Stimulated activated naive CD4-positive, alpha-beta T cell (primary cell): ENCODE data around the gene OAT.
A peak's percentile ranks its signal among the peaks of the same experiment; 100 is the strongest.
"Not testable (repeated sequence)": the region's sequence is repeated elsewhere in the genome, so short reads cannot be mapped to it uniquely, and the experiment has no call there.

Experiments used
- DNase-seq, 6 experiments: peaks; one replicate each; lab custom pipeline; 2025; lab: John Stamatoyannopoulos, UW

OAT gene

DNA sequence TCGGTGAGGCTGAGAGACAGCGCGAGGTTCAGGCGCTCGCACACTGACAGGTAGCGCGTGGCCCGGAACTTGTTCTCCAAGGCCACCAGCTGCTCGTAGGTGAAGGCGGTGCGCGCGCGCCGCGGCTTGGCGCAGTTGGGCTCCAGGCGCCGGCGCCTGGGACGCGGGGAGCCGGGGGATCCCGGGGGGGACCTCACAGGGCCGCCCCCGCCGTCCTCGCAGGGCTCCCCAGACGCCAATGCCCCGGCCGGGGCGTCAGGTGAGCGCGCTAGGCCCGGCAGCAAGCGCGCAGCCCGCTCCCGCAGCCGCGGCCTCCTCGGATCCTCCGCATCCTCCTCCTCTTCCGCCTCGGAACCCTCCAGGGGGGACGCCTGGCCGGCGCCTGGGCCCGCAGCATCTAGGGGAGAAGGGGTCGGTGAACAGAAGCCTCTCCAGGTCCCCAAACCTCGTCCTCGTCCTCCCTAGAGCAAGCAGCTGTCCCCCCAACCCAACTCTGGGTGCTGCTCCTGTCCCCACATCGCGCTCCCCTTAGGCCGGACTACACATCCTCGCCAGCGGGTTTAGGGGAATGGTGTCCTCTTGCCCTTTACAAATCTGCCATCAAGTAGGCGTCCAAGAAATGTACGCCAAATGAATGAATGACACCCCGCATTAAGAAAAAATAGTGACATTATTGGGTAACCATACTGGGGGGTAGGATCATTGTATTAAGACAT lies 29.2 kb upstream of the OAT start:
- DNase-seq: no peak

DNA sequence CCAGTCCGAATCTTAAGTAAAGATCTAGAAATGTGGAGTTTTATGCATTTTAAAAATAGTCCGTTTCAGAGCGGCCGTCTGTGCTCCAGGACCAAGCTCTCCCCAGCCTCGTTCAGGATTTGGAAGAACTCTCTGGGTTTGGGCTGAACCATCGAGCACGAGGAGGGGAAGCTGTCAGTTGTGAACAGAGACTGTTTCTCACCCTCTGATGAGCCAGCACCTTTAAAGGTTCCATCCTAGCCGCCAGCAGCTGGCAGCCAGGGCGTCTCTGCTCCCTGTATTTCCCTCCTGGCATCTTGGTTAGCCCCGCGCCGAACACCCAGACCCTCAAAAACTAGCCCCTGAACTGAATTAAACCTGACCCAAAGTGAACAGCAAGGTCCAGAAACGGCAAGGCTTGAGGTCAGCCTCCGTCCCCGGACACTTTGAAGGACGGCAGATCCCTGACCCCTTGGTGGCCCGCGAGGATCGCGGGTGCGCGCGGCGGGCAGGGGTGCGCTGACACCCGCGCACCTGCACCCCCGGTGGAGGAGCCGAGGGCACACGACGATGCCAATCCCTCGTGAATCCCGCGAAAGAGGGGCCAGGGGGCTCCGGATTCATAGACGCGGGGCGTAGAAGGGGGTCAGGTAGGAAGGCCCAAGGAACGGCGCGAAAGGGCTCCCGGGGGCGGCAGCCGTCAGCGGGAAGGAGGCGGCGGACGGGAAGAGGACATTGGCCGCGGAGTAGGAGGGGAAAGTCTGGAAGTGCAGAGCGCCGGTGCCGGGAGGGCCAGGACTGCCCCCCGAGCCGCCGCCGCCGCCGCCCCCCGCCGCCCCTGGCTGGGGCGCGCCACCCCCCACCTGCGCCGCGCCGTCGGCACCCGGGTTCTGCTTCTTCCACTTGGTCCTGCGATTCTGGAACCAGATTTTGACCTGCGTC lies 28.4 kb upstream of the OAT start:
- DNase-seq: no peak

DNA sequence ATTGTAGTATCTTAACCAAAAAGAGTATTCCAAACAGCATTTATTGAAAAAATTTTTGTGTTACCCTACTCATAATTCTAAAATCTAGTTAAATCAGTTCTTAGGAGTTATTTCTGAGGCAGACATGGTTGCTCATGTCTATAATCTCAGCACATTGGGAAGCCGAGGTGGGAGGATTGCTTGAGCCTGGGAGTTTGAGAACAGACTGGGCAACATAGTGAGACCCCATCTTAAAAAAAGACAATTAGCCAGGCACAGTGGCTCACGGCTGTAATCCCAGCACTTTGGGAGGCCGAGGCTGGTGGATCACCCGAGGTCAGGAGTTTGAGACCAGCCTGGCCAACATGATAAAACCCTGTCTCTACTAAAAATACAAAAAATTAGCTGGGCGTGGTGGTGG lies 23.0 kb upstream of the OAT start:
- not testable (repeated sequence) for DNase-seq

DNA sequence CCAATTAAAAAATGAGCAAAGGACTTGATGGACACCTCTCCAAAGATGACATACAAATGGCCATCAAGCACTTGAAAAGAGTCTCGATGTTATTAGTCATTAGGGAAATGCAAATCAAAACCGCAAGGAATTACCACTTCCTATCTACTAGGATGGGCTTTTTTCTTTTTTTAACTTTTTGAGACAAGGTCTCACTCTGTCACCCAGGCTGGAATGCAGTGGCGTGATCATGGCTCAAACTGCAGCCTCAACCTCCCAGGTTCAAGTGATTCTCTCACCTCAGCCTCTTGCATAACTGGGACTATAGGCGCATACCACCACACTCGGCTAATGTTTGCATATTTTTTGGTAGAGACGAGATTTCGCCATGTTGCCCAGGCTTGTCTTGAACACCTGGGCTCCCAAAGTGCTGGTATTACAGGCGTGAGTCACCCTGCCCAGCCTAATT lies 17.5 kb upstream of the OAT start:
- DNase-seq: no peak

DNA sequence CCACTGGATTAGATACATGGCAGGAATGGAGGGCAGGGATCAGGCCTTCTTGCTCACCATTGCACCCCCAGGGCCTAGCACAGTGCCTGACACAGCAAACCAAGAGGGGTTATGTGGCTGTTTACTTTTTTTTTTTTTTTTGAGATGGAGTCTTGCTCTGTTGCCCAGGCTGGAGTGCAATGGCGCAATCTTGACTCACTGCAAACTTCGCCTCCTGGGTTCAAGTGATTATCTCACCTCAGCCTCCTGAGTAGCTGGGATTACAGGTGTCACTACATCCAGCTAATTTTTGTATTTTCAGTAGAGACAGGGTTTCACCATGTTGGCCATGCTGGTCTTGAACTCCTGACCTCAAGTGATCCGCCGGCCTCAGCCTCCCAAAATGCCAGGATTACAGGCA lies 17.0 kb upstream of the OAT start:
- DNase-seq: not testable (repeated sequence)

DNA sequence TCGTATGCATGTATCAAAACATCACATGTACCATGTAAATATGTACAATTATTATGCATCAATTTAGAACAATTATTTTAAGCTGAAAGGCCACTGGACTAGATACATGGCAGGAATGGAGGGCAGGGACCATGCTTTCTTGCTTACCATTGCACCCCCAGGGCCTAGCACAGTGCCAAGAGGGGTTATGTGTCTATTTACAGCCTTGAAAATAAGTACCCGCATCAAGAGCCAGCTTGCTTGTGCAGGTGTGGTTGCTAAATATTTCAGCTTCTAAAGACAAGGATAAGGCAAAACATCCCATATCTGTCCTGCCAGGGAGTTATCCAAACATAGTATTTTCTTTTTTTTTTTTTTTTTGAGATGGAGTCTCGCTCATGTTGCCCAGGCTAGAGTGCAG lies 14.7 kb upstream of the OAT start:
- DNase-seq: no peak

DNA sequence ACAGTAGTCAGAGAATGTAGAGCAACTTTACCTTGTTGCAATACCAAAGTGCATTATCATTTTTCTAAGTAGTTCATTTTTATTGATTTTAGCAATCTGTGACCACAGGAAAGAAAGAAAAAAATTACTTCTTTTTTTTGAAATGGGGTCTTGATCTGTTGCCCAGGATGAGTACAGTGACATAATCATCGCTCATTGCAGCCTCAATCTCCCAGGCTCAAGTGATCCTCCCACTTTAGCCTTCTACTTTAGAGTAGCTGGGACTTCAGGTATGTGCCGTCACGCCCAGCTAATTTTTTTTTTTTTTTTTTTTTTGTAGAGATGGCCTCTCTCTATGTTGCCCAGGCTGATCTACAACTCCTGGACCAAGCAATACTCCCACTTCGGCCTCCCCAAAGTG lies 11.4 kb upstream of the OAT start:
- DNase-seq: no peak

DNA sequence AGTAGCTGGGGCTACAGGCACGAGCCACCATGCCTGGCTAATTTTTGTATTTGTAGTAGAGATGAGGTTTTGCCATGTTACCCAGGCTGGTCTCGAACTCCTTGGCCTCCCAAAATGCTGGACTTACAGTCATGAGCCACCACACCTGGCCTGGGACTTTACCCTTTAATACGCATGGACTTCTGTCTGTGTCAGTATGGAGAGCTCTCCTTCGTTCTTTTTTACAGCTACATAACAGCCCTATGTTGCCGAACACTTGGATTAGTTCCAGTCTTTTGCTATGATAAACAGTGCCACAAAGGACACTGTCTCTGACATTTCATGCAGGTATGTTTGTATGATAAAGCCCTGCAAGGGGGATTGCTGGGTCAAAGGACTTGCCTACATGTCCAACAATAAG lies 10.9 kb upstream of the OAT start:
- DNase-seq: no peak

DNA sequence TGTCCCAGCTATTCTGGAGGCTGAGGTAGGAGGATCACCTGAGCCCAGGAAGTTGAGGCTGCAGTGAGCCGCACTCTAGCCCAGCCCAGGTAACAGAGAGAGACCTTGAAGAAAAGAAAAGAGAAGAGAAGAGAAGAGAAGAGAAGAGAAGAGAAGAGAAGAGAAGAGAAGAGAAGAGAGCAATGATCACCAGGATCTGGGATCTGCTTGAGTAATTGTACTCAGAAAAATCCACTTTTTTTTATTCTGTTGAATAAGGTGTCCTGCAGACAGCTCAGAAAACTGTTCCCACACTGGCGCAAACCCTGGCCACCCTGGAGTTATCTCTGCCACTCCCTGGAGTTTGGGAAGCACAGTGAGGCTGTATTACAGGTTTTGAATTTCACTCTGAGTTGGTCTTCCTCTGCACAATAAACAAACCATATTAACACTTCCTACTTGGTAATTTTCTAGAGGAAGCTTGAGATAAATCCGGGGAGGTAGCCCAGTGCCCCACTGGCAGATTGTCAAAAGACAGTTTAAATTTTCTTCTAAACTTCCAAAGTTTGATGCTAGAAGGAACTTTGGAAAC lies 9.6 kb upstream of the OAT start:
- DNase-seq: no peak

DNA sequence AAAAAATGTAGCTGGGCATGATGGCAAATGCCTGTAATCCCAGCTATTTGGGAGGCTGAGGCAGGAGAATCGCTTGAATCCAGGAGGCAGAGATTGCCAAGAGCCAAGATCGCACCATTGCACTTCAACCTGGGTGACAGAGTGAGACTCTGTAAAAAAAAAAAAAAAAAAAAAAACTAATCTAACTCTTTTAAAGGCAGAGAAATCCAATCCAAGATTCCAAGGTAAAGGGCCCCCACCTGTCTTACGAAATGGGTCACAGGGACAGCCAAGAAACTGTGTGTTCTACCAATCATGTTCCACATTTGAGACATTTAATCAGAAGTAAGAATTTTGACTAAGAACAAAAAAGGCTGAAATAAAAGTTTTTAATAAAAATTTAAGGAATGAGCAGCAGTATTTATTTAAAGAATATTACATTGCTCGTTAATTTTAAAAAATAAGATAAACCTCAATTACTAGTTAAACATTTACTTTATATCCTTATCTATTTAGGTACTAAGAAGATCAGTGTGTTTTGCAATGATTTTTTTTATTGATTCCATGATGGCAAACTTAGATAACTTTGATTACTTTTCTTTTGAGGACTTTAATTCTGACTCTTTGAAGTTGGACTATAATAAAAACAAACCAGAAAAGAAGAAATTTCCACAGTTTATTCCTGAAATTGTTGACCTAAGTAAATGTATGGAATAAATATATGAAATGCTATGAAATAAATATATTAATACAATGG lies 6.7 kb upstream of the OAT start:
- DNase-seq: no peak

DNA sequence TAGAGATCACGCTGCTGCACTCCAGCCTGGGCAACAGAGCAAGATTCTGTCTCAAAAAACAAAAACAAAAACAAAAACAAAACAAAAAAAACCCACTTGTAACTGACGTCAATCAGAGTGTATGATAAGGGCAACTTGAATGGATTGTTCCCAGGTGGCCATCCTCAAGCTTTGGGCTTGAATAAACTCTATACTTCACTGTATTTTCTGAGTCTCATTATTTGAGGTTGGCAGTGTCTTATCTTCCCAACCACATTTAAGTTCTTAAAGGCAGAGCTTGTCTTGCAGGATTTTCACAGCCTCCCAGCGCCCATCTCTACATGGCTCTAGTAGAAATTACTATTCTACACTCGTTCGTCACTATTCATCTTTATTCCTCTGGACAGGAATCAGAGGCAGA lies 5.1 kb upstream of the OAT start:
- DNase-seq: no peak

DNA sequence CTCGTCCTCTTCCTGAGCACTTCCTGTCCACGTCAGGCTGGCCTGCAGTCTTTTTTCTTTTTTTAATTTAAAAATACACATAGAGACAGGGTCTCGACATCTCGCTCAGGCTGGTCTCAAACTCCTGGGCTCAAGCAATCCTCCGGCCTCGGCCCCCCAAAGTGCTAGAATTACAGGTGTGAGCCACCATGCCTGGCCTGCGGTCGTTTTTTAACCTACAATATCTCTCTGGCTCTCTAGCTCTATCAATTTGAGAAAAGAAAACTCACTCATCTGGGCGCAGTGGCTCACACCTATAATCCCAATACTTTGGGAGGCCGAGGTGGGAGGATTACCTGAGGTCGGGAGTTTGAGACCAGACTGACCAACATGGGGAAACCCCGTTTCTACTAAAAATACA lies 4.0 kb upstream of the OAT start:
- DNase-seq: no peak

DNA sequence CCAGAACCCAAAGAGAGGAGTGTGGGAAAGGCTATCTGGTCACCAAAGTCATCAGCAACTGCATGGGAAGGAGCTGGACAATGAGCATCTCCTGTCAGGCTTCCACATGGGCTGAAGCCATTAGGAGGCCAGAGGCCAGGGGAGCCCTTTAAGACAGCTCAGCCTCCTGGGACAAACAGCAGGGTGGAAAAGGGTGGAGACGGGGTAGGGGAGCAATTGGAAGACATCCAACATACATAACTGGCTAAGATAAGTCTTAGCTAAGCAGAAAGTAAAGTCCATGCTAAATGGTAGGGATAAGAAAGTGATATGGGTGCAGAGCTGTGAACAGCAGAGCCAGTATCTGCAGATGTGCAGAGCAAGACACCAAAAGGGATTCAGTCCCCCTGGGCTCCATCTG lies 1.5 kb upstream of the OAT start:
- no peak for DNase-seq

DNA sequence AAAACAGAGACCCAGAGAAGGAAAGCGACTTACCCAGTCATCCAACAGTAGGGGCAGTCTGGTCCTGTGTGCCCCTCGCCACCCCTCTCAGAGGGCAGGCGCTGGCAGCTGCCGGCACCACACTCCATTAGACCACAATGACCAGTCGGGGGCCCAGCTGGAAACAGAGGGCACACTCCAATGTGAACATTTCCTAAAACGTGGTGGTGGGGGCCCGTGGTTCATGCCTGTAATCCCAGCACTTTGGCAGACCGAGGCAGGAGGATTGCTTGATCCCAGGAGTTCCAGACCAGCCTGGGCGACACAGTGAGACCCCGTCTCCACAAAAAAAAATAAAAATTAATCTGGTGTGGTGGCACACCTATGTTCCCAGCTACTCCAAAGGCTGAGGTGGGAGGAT lies 912 bp upstream of the OAT start:
- no peak for DNase-seq

DNA sequence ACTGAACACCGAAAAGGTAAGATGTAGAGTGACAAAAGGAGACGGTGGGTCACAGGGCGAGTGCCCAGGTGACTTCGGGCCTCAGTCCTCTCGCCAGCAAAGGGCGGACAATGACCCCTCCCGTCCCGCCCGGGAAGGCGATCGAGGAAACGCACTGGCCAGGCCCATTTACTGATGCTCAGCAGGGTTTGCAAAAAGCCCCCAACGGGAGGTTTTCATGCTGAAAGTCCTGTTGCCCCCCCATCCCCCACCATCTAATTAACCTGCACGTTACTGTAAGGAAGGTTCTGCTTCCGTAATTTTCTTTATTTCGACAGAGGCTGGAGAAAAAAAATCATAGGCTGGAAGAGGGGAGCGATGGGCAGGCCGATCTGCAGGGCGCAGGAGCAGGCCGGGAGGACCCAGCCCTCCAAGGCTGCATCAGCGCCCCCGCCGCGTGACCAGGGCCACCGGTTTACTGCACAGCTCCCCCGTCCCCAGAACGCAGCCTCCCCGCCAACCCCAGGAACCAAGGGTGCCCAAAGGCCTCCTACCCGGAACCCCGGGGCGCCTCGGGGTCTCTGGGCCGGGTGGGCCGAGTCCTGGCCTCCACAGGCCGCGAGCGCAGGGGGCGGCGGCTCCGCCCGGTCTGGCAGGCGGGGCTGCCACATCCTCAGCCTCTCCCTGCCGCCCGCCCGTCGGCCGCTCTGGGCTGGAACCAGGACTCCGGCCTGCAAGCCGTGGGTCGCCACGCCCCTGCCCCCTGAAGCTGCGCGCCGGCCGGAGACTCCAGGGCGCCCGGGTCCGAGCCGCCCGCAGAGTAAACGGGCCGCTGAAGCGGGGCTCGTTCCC lies 613 bp downstream of the OAT start:
- peak; percentile 10 to 55 (median 51) for DNase-seq

DNA sequence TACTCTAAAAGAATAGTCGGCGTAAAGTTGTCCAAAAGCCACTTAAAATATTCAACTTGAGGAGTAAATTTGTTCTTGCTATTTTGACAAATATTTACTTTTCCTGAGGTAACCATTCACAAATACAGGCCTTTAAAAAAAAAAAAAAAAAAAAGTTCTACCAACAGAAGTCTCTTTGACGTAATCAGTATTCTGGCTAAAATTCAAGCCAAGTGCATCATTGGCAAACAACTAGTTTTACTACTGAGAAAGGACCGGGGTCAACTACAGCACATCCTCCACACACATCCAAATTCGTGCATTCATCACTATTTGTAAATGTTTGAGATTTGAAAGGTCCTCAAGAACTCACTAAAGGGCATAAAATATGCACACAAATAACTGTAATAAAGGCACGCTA lies 2.0 kb downstream of the OAT start:
- DNase-seq: no peak

DNA sequence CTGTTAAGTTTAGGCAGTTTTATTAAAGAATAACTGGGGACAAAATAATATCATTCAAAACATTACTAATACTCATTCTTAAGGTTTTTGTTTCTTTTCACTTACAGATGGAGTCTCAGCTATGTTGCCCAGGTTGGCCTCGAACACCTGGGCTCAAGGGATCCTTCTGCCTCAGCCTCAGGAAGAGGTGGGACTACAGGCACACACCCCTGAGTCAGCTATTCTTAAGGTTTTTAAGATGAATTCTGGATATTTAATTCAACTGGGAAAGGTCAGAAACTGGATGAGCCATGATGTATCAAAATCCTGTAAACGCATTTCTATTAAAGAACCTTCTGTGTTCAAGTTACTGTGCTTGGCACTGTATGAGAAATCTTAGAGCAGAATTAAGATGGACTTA lies 3.5 kb downstream of the OAT start:
- no peak for DNase-seq

DNA sequence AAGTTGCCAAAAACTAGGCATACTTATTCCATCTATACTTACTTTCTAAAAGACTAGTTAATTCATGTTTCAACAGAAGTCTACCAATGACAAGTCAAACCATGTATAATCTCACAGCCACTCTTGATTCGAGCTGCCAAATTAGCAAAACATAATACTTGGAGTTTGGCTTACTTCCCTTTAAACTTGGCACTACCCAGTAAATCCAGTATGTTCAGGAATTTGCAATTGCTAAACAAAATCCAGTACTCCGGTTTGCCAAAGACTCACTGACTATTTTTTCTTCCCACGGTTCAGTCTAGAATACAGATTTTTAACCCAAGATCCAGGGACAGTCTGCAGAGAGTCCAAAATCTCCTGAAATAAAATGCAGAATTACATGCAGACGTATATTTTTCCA lies 4.6 kb downstream of the OAT start:
- no peak for DNase-seq

DNA sequence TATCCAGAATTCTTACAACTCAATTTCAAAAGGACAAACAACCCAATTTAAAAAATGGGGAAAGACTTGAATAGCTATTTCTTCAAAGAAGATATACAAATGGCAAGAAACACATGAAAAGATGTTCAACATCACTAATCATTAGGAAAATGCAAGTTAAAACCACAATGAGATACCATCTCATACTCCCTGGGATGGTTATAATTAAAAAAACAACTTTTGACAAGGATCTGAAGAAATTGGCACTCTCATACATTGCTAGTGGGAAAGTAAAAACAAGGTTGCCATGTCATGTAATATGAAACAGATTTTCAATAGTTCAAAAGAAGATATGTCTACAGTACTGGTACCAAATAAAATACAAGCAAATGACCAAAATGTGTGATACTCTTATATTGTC lies 9.0 kb downstream of the OAT start:
- DNase-seq: no peak

DNA sequence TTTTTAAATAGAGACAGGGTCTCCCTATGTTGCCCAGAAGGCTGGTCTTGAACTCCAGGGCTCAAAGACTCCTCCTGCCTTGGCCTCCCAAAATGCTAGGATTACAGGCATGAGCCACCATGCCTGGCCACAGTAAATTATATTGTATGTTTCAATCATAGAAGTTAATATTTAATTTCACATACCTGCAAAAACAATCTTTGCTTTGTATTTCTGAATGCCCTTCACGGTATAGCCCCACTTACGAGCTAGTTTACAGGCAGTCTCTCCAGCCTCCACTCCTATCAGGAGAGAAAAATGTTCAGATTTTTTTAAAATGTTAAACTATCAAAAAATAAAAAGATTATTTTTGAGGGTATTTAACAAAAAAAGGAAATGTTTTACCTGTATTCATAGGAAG lies 10.4 kb downstream of the OAT start:
- DNase-seq: no peak

DNA sequence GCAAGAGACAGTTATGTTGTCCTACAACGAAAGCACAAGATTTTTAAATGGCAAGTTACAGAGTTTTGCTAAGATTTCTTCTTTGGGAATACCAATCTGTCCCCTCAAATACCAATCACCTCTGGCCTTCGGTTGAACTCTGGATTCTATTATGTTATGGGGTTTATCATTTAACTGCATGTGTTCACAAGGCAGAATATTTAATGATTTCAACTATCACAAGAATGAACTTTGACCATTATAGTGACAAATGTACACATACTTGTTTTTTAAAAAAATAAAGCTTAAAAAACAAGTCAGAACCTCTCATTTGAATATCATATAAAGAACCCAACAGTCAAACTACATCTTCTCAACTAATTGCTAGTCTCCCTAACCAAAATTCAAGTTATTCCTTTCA lies 11.3 kb downstream of the OAT start:
- no peak for DNase-seq
